Tibial nerve (tissue), 4 donors: ENCODE data around the gene FAM151B. TPM values are rescaled to one million over a fixed set of nuclear protein-coding genes. Genes with fewer than 3 reads are reported as not detected.

ENCODE experiments used
- DNase-seq, 2 donors: peaks; one replicate each; pipeline ENCODE4 v3.0.0-alpha.2; 2019; ENCODE audit warnings: low spot score in 2 of 2
- H3K27ac ChIP-seq, 4 donors: fragments of 200-600 bp; sonication (generic) in 3 of 4; one replicate each; pipeline ENCODE4 v1.5.1; 2017 to 2019; ENCODE audit warnings: mild to moderate bottlenecking in 1 of 4
- H3K27me3 ChIP-seq, 2 donors: fragments of 200-600 bp; sonication (generic) in 1 of 2; one replicate each; pipeline versions ENCODE4 v1.5.1 to v1.6.0; 2017 to 2019
- H3K36me3 ChIP-seq, 3 donors: fragments of 200-600 bp; sonication (generic); one replicate each; pipeline ENCODE4 v1.5.1; 2018 to 2019
- H3K4me1 ChIP-seq, 4 donors: fragments of 200-600 bp; sonication (generic) in 3 of 4; one replicate each; pipeline ENCODE4 v1.5.1; 2017 to 2019
- H3K4me3 ChIP-seq, 4 donors: fragments of 200-600 bp; sonication (generic) in 3 of 4; one replicate each; pipeline ENCODE4 v1.5.1; 2017 to 2019; ENCODE audit warnings: mild to moderate bottlenecking in 1 of 4, moderate library complexity in 1 of 4
- H3K9me3 ChIP-seq, 4 donors: fragments of 200-600 bp; sonication (generic) in 3 of 4; one replicate each; pipeline ENCODE4 v1.5.1; 2017 to 2019
- CTCF ChIP-seq, 5 experiments: fragments of 200-600 bp in 3 of 5; fragments of 450-650 bp in 2 of 5; sonication (generic) in 3 of 5; IDR thresholded peaks; one replicate each; pipeline ENCODE4 v1.5.1; 2016 to 2019; ENCODE audit warnings: antibody characterized with exemption in 5 of 5, mild to moderate bottlenecking in 3 of 5, moderate library complexity in 2 of 5
- EP300 ChIP-seq, 2 donors: sonication (generic); formaldehyde crosslinking; IDR thresholded peaks; one replicate each; pipeline ENCODE4 v1.6.1; 2017; ENCODE audit warnings: antibody characterized with exemption in 2 of 2, mild to moderate bottlenecking in 1 of 2
- POLR2A ChIP-seq, 2 donors: fragments of 450-650 bp; IDR thresholded peaks; one replicate each; pipeline ENCODE4 v1.6.1; 2017; ENCODE audit warnings: antibody characterized with exemption in 2 of 2, mild to moderate bottlenecking in 2 of 2, moderate library complexity in 2 of 2
- WGBS, 2 donors: methylation state at CpG; one replicate each; pipeline ENCODE4 v1.1.5; 2018; 5-methylcytosine and 5-hydroxymethylcytosine counted together
- total RNA-seq, 4 donors: library from RNA; depleted of rRNA; stranded (reverse); fragments of >200 nt; gene quantifications; one replicate each; pipeline ENCODE4 v1.1.0, GENCODE V29; 2016

FAM151B gene
- total RNA-seq, 4 donors from 2014 or later, result 0.90 to 6.1 (median 3.1) TPM

- Histone ChIP-seq H3K4me1 (no peaks in the 10 kb centered on the region), H3K36me3 (no peaks in the 10 kb centered on the region), H3K9me3 (no peaks in the 10 kb centered on the region), H3K4me3 (no peak overlapping the region), H3K27ac (no peak overlapping the region), H3K27me3 (peaks cover 0 to 8% of the 10 kb centered on the region in 2 donors)
- TF ChIP-seq EP300 (IDR thresholded peaks at IDR 0.05) (no peak), CTCF (IDR thresholded peaks at IDR 0.05) (no peak), POLR2A (IDR thresholded peaks at IDR 0.05) (no peak)
- 86 to 93% methylated on average over 4 of the region's 4 CpGs for WGBS, 2 donors
- no peak for DNase-seq
Measured at GRCh38 chr5:80559244-80559643, 71.3 kb downstream of the FAM151B start.

- TF ChIP-seq POLR2A (IDR thresholded peaks at IDR 0.05) (no peak), CTCF (IDR thresholded peaks at IDR 0.05) (no peak), EP300 (IDR thresholded peaks at IDR 0.05) (no peak)
- WGBS, 2 donors, result 61 to 67% methylated on average over 5 of the region's 5 CpGs
- Histone ChIP-seq H3K36me3 (no peaks in the 10 kb centered on the region), H3K27me3 (peaks cover 1 to 27% of the 10 kb centered on the region in 2 donors), H3K27ac (no peak overlapping the region), H3K4me3 (no peak overlapping the region), H3K9me3 (no peaks in the 10 kb centered on the region), H3K4me1 (peaks cover 0 to 15% (median 13%) of the 10 kb centered on the region in 4 donors)
- DNase-seq, result no peak
Measured at GRCh38 chr5:80565330-80565729, 77.4 kb downstream of the FAM151B start.

GRCh38 chr5:80566711-80567259 is 78.9 kb downstream of the FAM151B start:
- Histone ChIP-seq H3K9me3 (no peaks in the 10 kb centered on the region), H3K4me1 (peaks cover 0 to 18% (median 15%) of the 10 kb centered on the region in 4 donors), H3K36me3 (no peaks in the 10 kb centered on the region), H3K27me3 (peaks cover 2 to 42% of the 10 kb centered on the region in 2 donors), H3K27ac (no peak overlapping the region), H3K4me3 (no peak overlapping the region)
- TF ChIP-seq CTCF (IDR thresholded peaks at IDR 0.05), result no peak
- no peak for TF ChIP-seq POLR2A (IDR thresholded peaks at IDR 0.05)
- no peak for TF ChIP-seq EP300 (IDR thresholded peaks at IDR 0.05)
- no peak for DNase-seq
- WGBS, 2 donors, result 75 to 89% methylated on average over 5 of the region's 5 CpGs

GRCh38 chr5:80568251-80568650 is 80.4 kb downstream of the FAM151B start:
- H3K27ac ChIP-seq, result no peak overlapping the region
- no peaks in the 10 kb centered on the region for H3K36me3 ChIP-seq
- DNase-seq, result no peak
- H3K4me1 ChIP-seq, result peaks cover 0 to 18% (median 15%) of the 10 kb centered on the region in 4 donors
- no peak for TF ChIP-seq EP300 (IDR thresholded peaks at IDR 0.05)
- TF ChIP-seq CTCF (IDR thresholded peaks at IDR 0.05), result no peak
- TF ChIP-seq POLR2A (IDR thresholded peaks at IDR 0.05), result no peak
- no peak overlapping the region for H3K4me3 ChIP-seq
- H3K9me3 ChIP-seq, result no peaks in the 10 kb centered on the region
- H3K27me3 ChIP-seq, result peaks cover 2 to 42% of the 10 kb centered on the region in 2 donors
- WGBS, 2 donors, result 62 to 68% methylated on average over 6 of the region's 6 CpGs

- DNase-seq, result no peak
- 1 to 3% methylated on average over 29 to 60 of the region's 89 CpGs for WGBS, 2 donors
- no peaks in the 10 kb centered on the region for H3K9me3 ChIP-seq
- H3K36me3 ChIP-seq, result no peaks in the 10 kb centered on the region
- H3K4me3 ChIP-seq, result peak overlapping the region in 3 of 4 donors; percentile 15 to 34 (median 28)
- peaks cover 2 to 40% of the 10 kb centered on the region in 2 donors for H3K27me3 ChIP-seq
- no peak overlapping the region for H3K27ac ChIP-seq
- TF ChIP-seq CTCF (IDR thresholded peaks at IDR 0.05) (no peak), POLR2A (IDR thresholded peaks at IDR 0.05) (no peak), EP300 (IDR thresholded peaks at IDR 0.05) (no peak)
- H3K4me1 ChIP-seq, result peaks cover 0 to 18% (median 15%) of the 10 kb centered on the region in 4 donors
Measured at GRCh38 chr5:80569086-80569960, 81.4 kb downstream of the FAM151B start.
